Fibroblast of the aortic adventitia (primary cell): Measurements from ENCODE around the gene ZNF680. TPM values are rescaled to one million over a fixed set of nuclear protein-coding genes. Genes with fewer than 3 reads are reported as not detected.
A peak's percentile ranks its signal among the peaks of the same experiment; 100 is the strongest.
"Not testable (repeated sequence)": the region's sequence is repeated elsewhere in the genome, so short reads cannot be mapped to it uniquely, and the experiment has no call there.

Experiments used
- DNase-seq: peaks from one replicate; pipeline ENCODE4 v3.0.0-alpha.2; 2010; ENCODE audit warnings: low read depth
- H3K4me3 ChIP-seq: 2 replicates; pipeline ENCODE4 v1.5.1; 2011; ENCODE audit warnings: low read depth, mild to moderate bottlenecking, control low read depth, low read length, moderate library complexity
- CTCF ChIP-seq: IDR thresholded peaks from 2 replicates; pipeline ENCODE4 v1.5.1; 2011; ENCODE audit warnings: mild to moderate bottlenecking, low read length, control low read depth, inconsistent platforms; ENCODE audit not compliant: insufficient read depth
- total RNA-seq: library from RNA; depleted of rRNA; stranded (reverse); fragments of >200 nt; gene quantifications from 2 replicates; pipeline ENCODE4 v1.2.3, GENCODE V29; 2012; ENCODE audit warnings: low replicate concordance

The ZNF680 gene
- total RNA-seq, 1 donor, result 14.6 TPM

GRCh38 chr7:64581391-64581790 is 18.5 kb upstream of the ZNF680 start:
- no peak for DNase-seq
- no peak overlapping the region for H3K4me3 ChIP-seq
- TF ChIP-seq CTCF, result no peak

GRCh38 chr7:64574540-64575099 is 11.7 kb upstream of the ZNF680 start:
- no peak for TF ChIP-seq CTCF
- no peak overlapping the region for H3K4me3 ChIP-seq
- peak; percentile 16 for DNase-seq

GRCh38 chr7:64570284-64570605 is 7.4 kb upstream of the ZNF680 start:
- H3K4me3 ChIP-seq, DNase-seq: not testable (repeated sequence)

- DNase-seq, result not testable (repeated sequence)
- H3K4me3 ChIP-seq, result peak overlapping the region; percentile 22
These were observed 6.8 kb upstream of the ZNF680 start for GRCh38 chr7:64569372-64570283.

- no peak for TF ChIP-seq CTCF
- peak; percentile 50 for DNase-seq
These were observed 630 bp downstream of the ZNF680 start for GRCh38 chr7:64562256-64562625.

GRCh38 chr7:64559206-64559605 is 3.7 kb downstream of the ZNF680 start:
- DNase-seq, result peak; percentile 57
- TF ChIP-seq CTCF, result no peak
- H3K4me3 ChIP-seq, result peak overlapping the region; percentile 22

More at GRCh38 chr7:64562256-64562625, 630 bp downstream of the ZNF680 start:
- peak overlapping the region; percentile 91 for H3K4me3 ChIP-seq

- TF ChIP-seq CTCF, result no peak
- DNase-seq, result no peak
- H3K4me3 ChIP-seq, result no peak overlapping the region
These were observed 4.1 kb downstream of the ZNF680 start for GRCh38 chr7:64558781-64559180.

GRCh38 chr7:64558323-64558705 is 4.6 kb downstream of the ZNF680 start:
- TF ChIP-seq CTCF, result no peak
- no peak for DNase-seq
- no peak overlapping the region for H3K4me3 ChIP-seq
